SK-N-SH treated with all-trans-retinoic acid at 6 μM for 48 hours (cell line): ENCODE data around the gene ACYP1.

ENCODE experiments used
- CSDC2 ChIP-seq: fragments of 250-450 bp; sonication (Bioruptor Pico); IDR thresholded peaks from 2 replicates; pipeline ENCODE4 v1.5.0; 2020; ENCODE audit warnings: mild to moderate bottlenecking, moderate library complexity
- SNAI2 ChIP-seq: fragments of 250-450 bp; sonication (Bioruptor Pico); IDR thresholded peaks from 2 replicates; pipeline ENCODE4 v1.5.0; 2020; ENCODE audit warnings: mild to moderate bottlenecking, moderate library complexity
- TCF4 ChIP-seq: fragments of 250-450 bp; sonication (Bioruptor Pico); IDR thresholded peaks from 2 replicates; pipeline ENCODE4 v1.8.0; 2021; ENCODE audit warnings: mild to moderate bottlenecking, moderate library complexity, borderline replicate concordance
- ZC3H10 ChIP-seq: fragments of 250-450 bp; sonication (Bioruptor Pico); IDR thresholded peaks from 2 replicates; pipeline ENCODE4 v1.5.1; 2021; ENCODE audit warnings: mild to moderate bottlenecking, moderate library complexity

DNA sequence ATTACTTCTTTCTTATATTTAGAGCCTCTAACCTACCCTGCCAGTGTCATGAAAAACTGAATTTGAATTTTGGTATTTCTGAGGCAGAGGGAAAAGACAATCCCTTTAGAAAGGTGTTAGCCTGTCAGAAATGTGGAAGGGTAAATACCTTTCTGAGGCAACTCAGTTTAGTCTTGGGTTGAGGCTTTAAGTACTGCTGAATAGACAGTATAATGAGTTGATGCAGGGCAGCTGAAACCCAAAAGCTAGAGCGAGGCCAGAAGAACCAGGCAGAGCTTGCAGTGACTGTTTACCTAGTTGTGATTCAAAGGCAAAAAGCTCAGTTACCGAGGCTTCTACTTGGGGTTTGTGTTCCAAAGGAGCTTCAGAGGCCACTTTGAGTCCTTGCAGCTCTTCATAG is 24.3 kb upstream of the ACYP1 start:
- TF ChIP-seq SNAI2 (no peak), ZC3H10 (CRISPR knock-in tag) (no peak), CSDC2 (no peak), TCF4 (CRISPR knock-in tag) (no peak)
